ENCODE measurements around the gene EP400.

The EP400 gene, protein sequence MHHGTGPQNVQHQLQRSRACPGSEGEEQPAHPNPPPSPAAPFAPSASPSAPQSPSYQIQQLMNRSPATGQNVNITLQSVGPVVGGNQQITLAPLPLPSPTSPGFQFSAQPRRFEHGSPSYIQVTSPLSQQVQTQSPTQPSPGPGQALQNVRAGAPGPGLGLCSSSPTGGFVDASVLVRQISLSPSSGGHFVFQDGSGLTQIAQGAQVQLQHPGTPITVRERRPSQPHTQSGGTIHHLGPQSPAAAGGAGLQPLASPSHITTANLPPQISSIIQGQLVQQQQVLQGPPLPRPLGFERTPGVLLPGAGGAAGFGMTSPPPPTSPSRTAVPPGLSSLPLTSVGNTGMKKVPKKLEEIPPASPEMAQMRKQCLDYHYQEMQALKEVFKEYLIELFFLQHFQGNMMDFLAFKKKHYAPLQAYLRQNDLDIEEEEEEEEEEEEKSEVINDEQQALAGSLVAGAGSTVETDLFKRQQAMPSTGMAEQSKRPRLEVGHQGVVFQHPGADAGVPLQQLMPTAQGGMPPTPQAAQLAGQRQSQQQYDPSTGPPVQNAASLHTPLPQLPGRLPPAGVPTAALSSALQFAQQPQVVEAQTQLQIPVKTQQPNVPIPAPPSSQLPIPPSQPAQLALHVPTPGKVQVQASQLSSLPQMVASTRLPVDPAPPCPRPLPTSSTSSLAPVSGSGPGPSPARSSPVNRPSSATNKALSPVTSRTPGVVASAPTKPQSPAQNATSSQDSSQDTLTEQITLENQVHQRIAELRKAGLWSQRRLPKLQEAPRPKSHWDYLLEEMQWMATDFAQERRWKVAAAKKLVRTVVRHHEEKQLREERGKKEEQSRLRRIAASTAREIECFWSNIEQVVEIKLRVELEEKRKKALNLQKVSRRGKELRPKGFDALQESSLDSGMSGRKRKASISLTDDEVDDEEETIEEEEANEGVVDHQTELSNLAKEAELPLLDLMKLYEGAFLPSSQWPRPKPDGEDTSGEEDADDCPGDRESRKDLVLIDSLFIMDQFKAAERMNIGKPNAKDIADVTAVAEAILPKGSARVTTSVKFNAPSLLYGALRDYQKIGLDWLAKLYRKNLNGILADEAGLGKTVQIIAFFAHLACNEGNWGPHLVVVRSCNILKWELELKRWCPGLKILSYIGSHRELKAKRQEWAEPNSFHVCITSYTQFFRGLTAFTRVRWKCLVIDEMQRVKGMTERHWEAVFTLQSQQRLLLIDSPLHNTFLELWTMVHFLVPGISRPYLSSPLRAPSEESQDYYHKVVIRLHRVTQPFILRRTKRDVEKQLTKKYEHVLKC (N-terminal part only)

DNA sequence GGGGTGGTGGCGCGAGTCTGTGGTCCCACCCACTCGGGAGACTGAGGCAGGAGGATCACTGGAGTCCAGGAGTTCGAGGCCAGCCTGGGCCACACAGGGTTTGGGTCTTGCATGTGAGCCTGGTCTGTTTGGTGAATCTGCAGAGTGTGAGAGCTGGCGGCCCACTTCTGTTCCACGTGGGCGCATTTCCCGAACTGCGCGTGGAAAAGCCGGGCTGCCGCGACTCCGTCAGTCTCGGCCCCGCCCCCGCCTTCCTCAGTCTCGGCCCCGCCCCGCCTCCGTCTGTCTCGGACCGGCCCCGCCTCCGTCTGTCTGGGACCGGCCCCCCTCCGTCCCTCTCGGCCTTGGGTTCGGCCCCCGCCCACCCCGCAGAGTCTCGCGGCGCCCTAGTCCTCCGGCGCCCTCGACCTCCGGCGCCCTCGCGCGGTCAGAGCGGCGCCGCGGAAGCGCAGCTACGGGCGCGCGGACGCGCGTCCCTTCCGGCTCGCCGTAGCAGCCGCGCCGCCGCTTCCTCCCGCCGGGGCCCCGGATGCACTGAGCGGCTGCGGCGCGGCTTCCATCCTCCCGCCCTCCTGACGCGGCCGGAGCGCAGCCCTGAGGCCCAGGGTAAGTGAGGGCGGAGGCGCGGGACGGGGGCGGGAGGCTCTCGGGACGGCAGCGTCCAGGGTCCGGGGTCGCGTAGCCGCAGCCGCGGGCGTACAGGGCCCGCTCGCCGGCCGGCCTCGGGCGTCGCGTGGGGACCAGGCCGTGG is at the start of gene EP400:
Gene EP400 (plus strand): TSS at position 512 of the 751 bp plus-strand sequence. CDS start 10,678 bp downstream, outside the sequence.
- DNase-seq = peak; percentile 96 to 97

DNA sequence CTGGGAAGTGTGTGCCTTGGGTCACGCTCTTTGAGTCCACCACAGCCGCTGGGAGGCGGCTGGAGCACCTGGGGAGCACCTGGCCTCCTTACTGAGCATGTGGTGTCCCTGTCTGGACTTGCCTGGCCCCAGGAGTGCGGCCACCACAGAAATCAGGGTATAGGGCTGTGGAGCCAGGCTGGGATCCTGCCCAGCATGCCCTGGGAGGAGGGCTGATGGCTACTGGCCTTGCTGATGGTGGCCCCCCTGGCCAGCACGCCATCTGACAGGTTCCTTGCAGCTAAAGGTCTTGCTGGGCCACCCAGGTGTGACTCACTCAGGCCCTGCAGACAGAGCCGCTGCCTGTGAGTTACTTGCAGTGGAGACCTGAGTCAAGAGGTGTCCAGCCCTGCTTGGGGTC is 49.3 kb upstream of the EP400 start:
- DNase-seq = no peak

DNA sequence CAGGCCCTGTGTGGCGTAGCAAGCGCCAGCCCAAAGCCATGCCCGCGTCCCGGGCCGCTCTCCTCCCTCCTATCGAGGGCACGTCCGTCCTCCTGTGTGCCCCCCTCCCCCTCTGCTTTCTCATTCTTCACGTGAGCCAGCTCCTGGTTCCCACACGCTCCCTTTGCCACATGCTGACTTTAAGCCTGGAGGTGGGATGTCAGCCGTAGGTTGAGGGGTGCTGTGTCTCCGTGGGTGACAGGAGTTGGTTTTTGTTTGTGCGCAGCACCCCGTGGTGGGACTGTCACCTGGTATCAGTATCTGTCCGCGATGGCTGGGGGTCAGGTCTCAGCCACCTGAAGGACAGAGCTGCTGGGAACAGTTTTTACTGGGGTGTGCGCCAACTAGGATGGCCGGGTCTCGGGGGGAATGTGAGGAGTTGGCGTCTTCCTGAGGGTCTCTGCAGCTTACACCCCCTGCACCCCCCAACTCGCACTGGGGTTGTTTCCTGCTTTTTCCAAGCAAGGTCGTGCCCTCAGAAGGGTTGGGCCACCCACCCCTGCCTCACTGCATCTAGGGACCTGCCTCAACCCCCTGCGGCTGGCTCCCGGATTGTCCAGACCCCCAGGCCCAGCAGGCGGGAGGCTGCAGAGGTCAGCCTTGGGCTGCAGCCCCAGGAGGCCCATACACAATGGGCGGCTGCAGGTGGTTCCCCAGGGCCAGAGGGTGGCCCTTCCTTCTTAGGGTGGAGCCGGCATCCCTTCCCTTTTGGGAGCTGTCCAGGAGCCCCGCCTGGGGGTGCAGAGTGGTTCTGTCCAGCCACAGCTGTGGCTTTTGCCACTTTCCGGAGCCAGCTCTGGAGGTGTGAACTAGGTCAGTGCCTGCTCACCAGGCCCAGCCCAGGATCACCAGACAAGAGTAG is 48.1 kb upstream of the EP400 start:
- no peak for DNase-seq

GRCh38 chr12:131902332-131903241 is 47.2 kb upstream of the EP400 start:
- no peak for DNase-seq

GRCh38 chr12:131903270-131904255 is 46.2 kb upstream of the EP400 start:
- no peak for DNase-seq

DNA sequence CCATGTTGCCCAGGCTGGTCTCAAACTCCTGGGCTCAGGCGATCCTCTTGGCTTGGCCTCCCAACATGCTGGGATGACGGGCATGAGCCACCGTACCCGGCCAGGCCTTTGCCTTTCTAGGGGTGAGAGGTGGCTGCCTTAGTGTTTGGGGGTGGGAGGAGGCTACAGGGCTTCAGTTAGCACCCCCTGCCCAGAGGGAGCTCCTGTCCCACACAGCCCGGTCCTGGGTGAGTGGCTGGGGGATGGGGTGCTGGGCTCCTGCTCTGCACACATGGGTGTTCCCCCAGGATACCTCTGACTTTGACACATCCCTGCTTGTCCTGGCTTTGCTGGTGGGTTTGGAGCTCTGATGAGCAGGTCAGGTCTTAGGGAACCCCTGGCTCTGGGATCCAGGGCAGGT is 45.4 kb upstream of the EP400 start:
- no peak for DNase-seq

DNA sequence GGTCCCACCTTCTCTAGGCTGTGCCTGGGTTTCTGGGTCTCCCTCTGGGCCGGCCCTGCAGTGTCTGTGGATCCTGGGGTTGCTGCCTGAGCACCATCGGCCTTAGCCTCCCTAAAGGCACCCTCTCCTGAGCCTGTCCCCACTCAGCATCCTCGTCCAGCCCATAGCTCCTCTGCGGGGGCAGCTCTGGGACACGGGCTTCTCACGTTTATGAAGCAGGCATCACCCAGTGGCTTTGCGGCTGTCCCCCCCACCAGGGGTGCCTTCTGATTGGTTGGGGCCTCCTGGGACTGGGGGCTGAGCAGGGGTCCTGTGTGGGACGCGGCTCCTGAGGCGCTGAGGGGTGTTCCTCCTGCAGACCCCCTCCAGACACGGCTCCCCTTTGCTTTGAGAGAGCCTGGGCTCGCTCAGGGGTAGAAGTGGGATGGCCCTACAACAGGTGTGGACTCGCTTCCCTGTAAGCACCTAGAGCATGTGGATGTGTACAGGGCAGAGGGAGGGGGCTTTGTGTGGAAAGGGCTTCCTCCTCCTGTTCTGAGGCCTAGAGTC is 44.6 kb upstream of the EP400 start:
- DNase-seq = no peak

DNA sequence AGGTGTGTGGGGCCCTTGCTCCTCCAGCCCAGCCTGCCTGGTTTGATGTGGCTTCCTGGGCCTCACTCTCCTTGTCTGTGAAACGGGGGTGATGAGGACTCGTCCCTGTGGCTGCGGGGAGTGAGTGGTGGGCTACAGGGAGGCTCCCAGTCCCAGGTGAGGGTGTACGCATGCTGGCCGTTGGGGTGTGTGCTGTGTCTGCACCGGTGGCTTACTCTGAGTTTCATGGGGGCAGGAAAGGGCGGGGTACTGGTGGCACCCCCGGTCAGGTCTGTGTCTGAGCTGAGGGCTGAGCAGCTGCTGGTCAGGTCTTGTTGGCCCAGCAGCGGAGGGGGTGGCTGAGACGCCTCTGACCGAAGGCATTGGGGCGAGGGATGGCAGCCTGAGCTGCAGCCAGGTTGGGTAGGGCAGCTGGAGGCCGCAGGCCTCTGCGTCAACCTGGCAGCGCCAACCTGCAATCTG is 44.1 kb upstream of the EP400 start:
- DNase-seq = no peak

DNA sequence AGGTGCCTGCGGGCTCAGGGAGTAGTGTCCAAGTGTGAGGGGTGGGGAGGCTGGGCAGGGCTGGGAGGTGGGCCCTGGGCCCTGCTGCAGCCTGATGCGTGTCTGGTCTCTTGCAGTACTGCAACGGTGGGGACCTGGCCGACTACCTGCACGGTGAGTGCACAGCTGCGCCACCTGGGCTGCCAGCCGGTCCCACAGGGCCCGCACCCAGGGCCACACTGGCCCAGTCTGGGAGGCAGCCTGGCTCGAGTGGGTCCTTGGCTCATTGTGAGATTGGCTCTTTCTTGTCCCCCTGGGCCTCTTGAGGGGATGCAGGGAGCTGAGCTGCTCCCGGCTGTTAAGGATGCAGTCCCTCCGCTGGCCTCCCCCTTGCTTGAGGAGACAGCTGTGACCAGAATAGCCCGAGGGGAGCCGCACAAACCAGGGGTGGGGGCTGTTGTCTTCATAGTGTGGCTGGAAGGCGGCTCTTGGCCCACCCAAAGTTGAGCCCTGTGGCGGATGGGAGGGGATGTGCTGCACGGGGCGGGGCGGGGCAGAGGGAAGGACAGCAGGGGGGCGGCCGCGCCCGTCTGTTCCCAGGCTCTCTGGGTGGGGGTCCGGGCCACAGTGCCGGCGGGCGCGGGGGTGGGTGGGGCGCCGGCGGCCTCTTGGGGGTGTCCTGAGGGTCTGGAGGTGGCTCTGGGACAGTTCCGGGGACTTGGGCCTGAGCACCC is 42.2 kb upstream of the EP400 start:
- DNase-seq = no peak

DNA sequence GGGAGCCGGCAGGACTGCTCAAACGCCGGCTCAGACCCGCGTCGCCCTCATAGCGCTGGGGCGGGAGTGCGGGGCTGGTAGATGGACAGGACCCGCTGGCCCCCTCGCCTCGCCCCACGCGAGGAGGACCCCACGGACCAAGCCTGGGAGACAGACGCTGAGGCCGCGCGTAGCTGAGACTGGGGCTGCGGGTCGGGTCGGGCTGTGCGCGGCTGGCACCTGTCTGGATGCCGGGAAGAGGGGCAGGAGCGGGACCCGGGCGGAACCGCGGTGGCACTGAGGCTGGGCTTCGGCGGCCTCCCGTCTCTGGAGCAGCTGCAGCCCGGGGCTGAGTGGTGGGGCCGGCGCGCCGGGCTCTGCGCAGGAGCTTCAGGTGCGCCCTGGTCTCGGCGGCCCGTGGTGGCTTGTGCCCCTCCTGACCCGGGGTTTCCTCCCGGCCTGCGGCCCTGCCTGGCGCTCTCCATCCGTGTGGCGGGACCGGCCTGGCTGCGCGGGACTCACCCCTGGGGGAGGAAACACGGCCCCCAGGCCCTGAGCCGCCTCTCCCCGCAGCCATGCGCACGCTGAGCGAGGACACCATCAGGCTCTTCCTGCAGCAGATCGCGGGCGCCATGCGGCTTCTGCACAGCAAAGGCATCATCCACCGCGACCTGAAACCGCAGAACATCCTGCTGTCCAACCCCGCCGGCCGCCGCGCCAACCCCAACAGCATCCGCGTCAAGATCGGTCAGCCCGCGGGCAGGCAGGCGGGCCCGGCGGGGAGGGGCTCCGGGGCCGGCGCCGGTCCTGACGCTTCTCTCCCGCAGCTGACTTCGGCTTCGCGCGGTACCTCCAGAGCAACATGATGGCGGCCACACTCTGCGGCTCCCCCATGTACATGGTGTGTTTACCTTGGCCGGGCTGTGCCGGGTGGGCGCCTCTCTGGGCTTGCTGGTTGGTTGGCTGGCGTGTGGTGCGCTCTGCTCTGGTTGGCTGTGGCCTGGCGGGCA is 41.4 kb upstream of the EP400 start:
- no peak for DNase-seq

GRCh38 chr12:131909081-131909751 is 40.5 kb upstream of the EP400 start:
- no peak for DNase-seq

DNA sequence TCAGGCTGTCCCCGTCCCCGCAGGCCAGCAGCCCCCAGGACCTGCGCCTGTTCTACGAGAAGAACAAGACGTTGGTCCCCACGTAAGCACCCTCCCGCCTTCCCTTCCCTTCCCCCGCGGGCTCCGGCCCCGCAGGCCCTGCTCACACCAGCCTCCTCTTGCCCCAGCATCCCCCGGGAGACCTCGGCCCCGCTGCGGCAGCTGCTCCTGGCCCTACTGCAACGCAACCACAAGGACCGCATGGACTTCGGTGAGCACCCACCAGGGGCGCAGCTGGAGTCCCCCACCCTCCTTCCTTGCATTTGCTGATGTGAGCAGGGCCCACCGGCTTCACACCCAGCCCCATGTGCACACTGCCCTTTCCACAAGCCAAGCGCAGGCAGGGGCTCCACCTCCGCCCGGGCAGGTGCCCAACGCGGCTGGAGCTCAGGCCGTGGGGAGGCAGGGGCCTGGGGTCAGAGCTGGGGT is 40.0 kb upstream of the EP400 start:
- no peak for DNase-seq

DNA sequence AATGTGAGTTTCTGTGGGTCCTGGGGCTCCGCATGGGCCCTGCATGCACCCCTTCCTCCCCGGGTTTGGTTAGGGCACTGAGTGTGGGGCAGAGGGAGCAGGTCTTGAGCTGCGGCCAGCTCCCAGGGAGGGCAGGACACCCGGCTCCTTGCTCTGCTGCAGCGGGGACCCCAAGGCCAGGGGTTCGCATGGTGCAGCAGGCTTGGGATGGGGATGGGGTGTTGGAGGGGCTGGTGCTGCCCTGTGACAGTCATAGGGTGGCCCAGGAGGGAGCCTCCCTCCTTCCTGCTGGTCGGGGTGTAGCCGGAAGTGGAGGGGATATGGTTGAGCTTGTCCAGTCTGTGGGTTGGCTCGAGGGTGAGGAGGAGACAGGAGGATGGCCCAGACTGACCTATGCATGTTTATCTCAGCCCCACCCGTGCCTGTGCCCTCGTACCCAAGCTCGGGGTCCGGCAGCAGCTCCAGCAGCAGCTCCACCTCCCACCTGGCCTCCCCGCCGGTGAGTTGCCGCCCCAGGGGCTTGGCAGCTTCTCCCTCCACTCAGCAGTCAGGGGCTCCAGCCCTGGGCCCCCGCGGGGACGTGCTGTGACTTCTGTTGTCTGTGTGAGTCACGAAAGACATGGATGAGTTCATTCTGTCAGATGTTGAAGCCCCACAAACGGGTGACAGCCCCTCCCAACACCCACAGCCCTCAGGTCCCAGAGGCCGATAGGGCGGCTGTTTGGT is 39.3 kb upstream of the EP400 start:
- no peak for DNase-seq

GRCh38 chr12:131911028-131911650 is 38.6 kb upstream of the EP400 start:
- DNase-seq = no peak

Data from activated CD4-positive, alpha-beta T cell treated with anti-CD3 and anti-CD28 coated beads, Interleukin-2, amount 50 U/mL, for 48 hours (primary cell).